Upper lobe of left lung (tissue), 6 donors: ENCODE measurements around the gene MTG2. TPM values are rescaled to one million over a fixed set of nuclear protein-coding genes. Genes with fewer than 3 reads are reported as not detected.

Experiments used
- ATAC-seq, 2 donors: fragments of 200-7000 bp; cut with Tn5 transposase; one replicate each; pipeline ENCODE4 v1.9.1; 2022; ENCODE audit warnings: mild to moderate bottlenecking in 2 of 2, moderate library complexity in 2 of 2; ENCODE audit not compliant: low FRiP score in 2 of 2
- DNase-seq, 2 donors: peaks; one replicate each; pipeline ENCODE4 v3.0.0-alpha.2; 2019 to 2020
- H3K27ac ChIP-seq, 4 donors: fragments of 200-600 bp; sonication (generic); one replicate each; pipeline ENCODE4 v1.5.1; 2016 to 2019
- H3K27me3 ChIP-seq, 4 donors: fragments of 200-600 bp; sonication (generic); one replicate each; pipeline ENCODE4 v1.5.1; 2017 to 2019
- H3K36me3 ChIP-seq, 4 donors: fragments of 200-600 bp; sonication (generic); one replicate each; pipeline ENCODE4 v1.5.1; 2016 to 2019
- H3K4me1 ChIP-seq, 4 donors: fragments of 200-600 bp; sonication (generic); one replicate each; pipeline ENCODE4 v1.5.1; 2018 to 2019
- H3K4me3 ChIP-seq, 4 donors: fragments of 200-600 bp; sonication (generic); one replicate each; pipeline ENCODE4 v1.5.1; 2017 to 2019; ENCODE audit warnings: mild to moderate bottlenecking in 2 of 4, moderate library complexity in 1 of 4
- H3K9me3 ChIP-seq, 4 donors: fragments of 200-600 bp; sonication (generic); one replicate each; pipeline ENCODE4 v1.5.1; 2018 to 2019
- EP300 ChIP-seq, 4 donors: sonication (generic); formaldehyde crosslinking; IDR thresholded peaks; one replicate each; pipeline ENCODE4 v1.5.1; 2017; ENCODE audit warnings: antibody characterized with exemption in 4 of 4, control low read depth in 2 of 4
- POLR2A ChIP-seq, 4 donors: fragments of 450-650 bp; IDR thresholded peaks; one replicate each; pipeline ENCODE4 v1.5.1; 2016 to 2017; ENCODE audit warnings: antibody characterized with exemption in 4 of 4, mild to moderate bottlenecking in 2 of 4
- POLR2AphosphoS5 ChIP-seq, 2 donors: sonication (generic); formaldehyde crosslinking; IDR thresholded peaks; one replicate each; pipeline ENCODE4 v1.5.1; 2017; ENCODE audit warnings: antibody characterized with exemption in 2 of 2
- WGBS, 2 donors: methylation state at CpG; one replicate each; pipeline ENCODE4 v1.1.5; 2017 to 2018; 5-methylcytosine and 5-hydroxymethylcytosine counted together
- total RNA-seq, 6 donors: library from RNA; depleted of rRNA in 4 of 6; stranded (reverse); fragments of >200 nt in 4 of 6; gene quantifications; one replicate each; pipeline versions ENCODE4 v1.1.0 to v1.2.1, GENCODE V29; 2016 to 2021
- TF ChIP-seq, protein P1 (sequence below), 6 experiments: fragments of 450-650 bp in 4 of 6; fragments of 200-600 bp in 2 of 6; sonication (generic) in 2 of 6; IDR thresholded peaks; one replicate each; pipeline ENCODE4 v1.5.1; 2016 to 2019; ENCODE audit warnings: antibody characterized with exemption in 6 of 6
- donor health status: DM: no; HTN: no; CAD: no; lungs with moderate emphysema.
- donor health status: DM: no; HTN: yes; CAD: no; lungs with severe emphysema.

The MTG2 gene
- total RNA-seq, 6 donors from 2014 or later, result 28.3 to 42.3 (median 32.0) TPM

DNA sequence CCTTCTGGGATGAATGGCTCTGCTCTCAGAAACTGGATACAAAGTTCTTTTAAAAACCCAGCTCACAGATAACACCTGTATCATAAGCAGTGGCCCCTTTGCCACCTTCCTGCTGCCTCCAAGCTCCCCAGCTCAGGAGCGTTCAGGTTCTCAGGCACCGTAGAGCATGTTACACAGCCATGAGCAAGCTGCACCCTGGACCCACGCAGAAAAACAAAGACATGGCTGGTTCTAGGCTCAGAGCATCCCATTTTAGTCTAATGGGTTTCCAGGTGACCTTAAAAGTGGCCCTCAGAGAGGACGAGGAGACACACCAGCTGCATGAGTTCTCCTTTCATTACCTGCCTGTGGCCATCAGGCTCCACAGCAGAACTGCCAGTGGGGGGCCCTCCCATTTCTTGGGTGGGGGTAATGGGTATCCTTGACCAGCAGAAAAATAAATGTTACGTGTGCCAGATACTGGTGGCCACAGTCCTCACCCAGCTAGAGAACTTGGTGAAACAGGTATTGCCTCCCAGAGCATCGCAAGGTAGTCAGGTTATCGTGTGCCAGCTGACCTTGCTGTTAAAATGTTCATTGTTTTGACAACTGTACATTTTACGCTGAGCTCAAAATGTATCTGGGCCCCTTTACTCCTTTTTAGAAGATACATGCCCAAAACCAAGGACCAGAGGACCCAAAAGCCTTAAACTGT is 47.1 kb upstream of the MTG2 start:
- TF ChIP-seq POLR2AphosphoS5 (IDR thresholded peaks at IDR 0.05), result no peak
- no peak for TF ChIP-seq POLR2A (IDR thresholded peaks at IDR 0.05)
- TF ChIP-seq, protein P1, sequence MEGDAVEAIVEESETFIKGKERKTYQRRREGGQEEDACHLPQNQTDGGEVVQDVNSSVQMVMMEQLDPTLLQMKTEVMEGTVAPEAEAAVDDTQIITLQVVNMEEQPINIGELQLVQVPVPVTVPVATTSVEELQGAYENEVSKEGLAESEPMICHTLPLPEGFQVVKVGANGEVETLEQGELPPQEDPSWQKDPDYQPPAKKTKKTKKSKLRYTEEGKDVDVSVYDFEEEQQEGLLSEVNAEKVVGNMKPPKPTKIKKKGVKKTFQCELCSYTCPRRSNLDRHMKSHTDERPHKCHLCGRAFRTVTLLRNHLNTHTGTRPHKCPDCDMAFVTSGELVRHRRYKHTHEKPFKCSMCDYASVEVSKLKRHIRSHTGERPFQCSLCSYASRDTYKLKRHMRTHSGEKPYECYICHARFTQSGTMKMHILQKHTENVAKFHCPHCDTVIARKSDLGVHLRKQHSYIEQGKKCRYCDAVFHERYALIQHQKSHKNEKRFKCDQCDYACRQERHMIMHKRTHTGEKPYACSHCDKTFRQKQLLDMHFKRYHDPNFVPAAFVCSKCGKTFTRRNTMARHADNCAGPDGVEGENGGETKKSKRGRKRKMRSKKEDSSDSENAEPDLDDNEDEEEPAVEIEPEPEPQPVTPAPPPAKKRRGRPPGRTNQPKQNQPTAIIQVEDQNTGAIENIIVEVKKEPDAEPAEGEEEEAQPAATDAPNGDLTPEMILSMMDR (IDR thresholded peaks at IDR 0.05), result no peak
- no peak for TF ChIP-seq EP300 (IDR thresholded peaks at IDR 0.05)
- no peaks in the 10 kb centered on the region for H3K9me3 ChIP-seq
- H3K27ac ChIP-seq, result peak overlapping the region in 2 of 4 donors; percentile 81 to 83
- ATAC-seq (no peak), DNase-seq (no peak)
- no peaks in the 10 kb centered on the region for H3K27me3 ChIP-seq
- peaks cover 48 to 97% (median 77%) of the 10 kb centered on the region in 4 donors for H3K36me3 ChIP-seq
- 91 to 96% methylated on average over 8 of the region's 8 CpGs for WGBS, 2 donors
- H3K4me1 ChIP-seq, result peaks cover 30 to 46% (median 35%) of the 10 kb centered on the region in 4 donors
- H3K4me3 ChIP-seq, result no peak overlapping the region

DNA sequence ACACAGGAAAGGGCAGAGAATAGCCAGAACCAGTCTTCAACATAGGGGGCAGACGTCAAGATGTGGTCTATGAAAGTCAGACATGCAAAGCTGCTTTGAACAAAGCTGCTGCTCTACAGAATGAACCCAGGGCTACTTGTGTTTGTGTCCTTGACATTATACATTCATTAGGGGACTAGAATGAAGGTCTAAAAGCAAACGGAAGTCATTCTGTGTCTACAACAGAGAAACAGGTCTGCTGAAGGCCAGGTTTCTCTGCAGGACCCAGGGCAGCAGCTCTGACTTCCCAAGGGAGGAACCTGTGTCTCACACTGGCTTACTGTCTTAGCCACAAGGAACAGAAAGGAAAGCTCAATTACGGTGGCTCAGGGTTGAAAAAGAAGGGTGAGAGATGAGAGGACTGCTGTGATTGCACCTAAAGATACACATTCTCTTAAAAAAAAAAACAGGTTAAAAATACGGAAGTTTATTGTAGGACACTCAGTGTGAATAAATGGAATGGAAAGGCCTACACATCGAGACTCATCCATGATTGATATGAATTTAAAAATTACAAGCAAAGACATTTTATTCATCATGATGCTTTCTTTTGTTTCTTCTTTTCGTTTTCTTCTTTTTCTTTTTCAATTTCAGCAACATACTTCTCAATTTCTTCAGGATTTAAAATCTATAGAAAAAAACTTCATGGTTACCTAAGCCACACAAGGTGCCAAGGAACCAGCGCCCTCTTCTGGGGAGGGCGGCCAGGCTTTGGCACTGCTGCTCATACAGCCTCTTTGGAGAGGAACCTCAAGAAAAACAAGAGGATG is 46.3 kb upstream of the MTG2 start:
- H3K27me3 ChIP-seq, result no peaks in the 10 kb centered on the region
- no peak for TF ChIP-seq POLR2A (IDR thresholded peaks at IDR 0.05)
- TF ChIP-seq, protein P1 (IDR thresholded peaks at IDR 0.05), result peak; percentile 25 to 74 (median 60)
- no peaks in the 10 kb centered on the region for H3K9me3 ChIP-seq
- ATAC-seq (peak; percentile 51 to 66), DNase-seq (peak; percentile 65 to 72)
- H3K27ac ChIP-seq, result peak overlapping the region in 2 of 4 donors; percentile 13 to 83
- peaks cover 38 to 54% (median 42%) of the 10 kb centered on the region in 4 donors for H3K4me1 ChIP-seq
- 59 to 61% methylated on average over 8 of the region's 8 CpGs for WGBS, 2 donors
- H3K36me3 ChIP-seq, result peaks cover 42 to 94% (median 69%) of the 10 kb centered on the region in 4 donors
- no peak overlapping the region for H3K4me3 ChIP-seq

DNA sequence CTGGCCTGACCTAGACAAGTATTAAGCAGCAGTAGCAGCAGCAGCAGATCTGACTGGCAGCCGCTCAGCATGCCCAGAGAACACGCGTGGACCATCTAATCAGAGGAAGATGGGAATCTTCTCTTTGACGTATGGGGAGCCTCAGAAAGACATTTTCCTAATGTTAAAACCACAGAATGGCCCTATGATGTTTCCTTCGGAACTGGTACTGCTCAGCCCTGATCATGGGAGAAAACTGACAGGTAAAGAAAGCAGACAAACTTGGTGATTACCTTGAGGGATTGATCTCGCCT is 45.8 kb upstream of the MTG2 start:
- Histone ChIP-seq H3K9me3 (no peaks in the 10 kb centered on the region), H3K27ac (no peak overlapping the region), H3K36me3 (peaks cover 37 to 88% (median 64%) of the 10 kb centered on the region in 4 donors), H3K4me3 (no peak overlapping the region), H3K4me1 (peaks cover 40 to 54% (median 45%) of the 10 kb centered on the region in 4 donors), H3K27me3 (no peaks in the 10 kb centered on the region)
- no peak for TF ChIP-seq POLR2A (IDR thresholded peaks at IDR 0.05)
- TF ChIP-seq, protein P1 (IDR thresholded peaks at IDR 0.05), result peak in 1 of 6 experiments; percentile 5
- ATAC-seq, result no peak
- no peak for DNase-seq
- 79 to 82% methylated on average over 6 of the region's 6 CpGs for WGBS, 2 donors

DNA sequence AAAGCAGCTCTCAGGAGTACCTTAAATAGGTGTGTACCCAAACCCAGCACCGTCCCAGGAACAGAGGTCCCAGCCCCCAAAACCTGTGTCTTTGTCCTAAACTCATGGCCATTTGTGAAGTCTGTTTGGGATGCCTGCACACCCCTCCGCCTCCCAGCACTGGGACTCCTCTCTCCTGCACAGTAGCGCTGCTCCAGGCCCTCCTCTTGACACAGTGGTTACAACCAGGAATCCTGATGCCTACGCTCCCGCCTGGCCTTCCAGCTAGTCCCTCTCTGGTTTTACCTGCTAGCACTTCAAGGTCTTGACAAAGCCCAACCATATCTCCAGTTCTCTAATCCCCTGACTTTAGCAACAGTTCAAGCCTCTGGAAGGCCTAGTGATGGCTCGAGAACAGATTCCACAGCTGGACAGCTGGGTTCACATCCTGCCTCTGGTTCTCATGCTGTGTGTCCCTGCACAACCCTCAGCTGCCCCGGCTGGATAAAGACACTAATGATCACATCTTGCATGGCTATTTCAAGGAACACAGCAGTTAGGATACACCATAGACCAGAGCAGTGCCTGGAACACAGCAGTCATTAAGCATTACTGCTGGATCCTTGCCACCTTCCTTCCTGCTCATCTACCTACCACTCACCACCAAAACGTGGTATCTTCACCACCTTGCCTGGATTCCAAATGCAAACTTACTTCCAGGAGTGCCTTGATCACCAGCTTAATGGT is 45.2 kb upstream of the MTG2 start:
- H3K4me3 ChIP-seq, result no peak overlapping the region
- H3K36me3 ChIP-seq, result peaks cover 33 to 82% (median 60%) of the 10 kb centered on the region in 4 donors
- WGBS, 2 donors, result 85 to 91% methylated on average over 8 of the region's 8 CpGs
- peaks cover 37 to 51% (median 42%) of the 10 kb centered on the region in 4 donors for H3K4me1 ChIP-seq
- TF ChIP-seq POLR2A (IDR thresholded peaks at IDR 0.05), result no peak
- no peak for TF ChIP-seq POLR2AphosphoS5 (IDR thresholded peaks at IDR 0.05)
- TF ChIP-seq EP300 (IDR thresholded peaks at IDR 0.05), result no peak
- TF ChIP-seq, protein P1 (IDR thresholded peaks at IDR 0.05), result no peak
- no peaks in the 10 kb centered on the region for H3K27me3 ChIP-seq
- ATAC-seq (no peak), DNase-seq (no peak)
- peak overlapping the region in 1 of 4 donors; percentile 8 for H3K27ac ChIP-seq
- H3K9me3 ChIP-seq, result no peaks in the 10 kb centered on the region
